PC-9 (cell line): ENCODE measurements around the gene CELSR2.

Experiments used
- EZH2 ChIP-seq: fragments of 200-600 bp; sonication (generic); IDR thresholded peaks from 2 replicates; pipeline ENCODE4 v1.8.0; 2017; ENCODE audit warnings: antibody characterized with exemption, low read depth
- TF ChIP-seq, protein P1 (sequence below): fragments of 200-600 bp; sonication (generic); conservative IDR thresholded peaks from 2 replicates; pipeline ENCODE4 v1.6.1; 2017; ENCODE audit warnings: mixed run types, antibody characterized with exemption, mild to moderate bottlenecking, moderate library complexity

DNA sequence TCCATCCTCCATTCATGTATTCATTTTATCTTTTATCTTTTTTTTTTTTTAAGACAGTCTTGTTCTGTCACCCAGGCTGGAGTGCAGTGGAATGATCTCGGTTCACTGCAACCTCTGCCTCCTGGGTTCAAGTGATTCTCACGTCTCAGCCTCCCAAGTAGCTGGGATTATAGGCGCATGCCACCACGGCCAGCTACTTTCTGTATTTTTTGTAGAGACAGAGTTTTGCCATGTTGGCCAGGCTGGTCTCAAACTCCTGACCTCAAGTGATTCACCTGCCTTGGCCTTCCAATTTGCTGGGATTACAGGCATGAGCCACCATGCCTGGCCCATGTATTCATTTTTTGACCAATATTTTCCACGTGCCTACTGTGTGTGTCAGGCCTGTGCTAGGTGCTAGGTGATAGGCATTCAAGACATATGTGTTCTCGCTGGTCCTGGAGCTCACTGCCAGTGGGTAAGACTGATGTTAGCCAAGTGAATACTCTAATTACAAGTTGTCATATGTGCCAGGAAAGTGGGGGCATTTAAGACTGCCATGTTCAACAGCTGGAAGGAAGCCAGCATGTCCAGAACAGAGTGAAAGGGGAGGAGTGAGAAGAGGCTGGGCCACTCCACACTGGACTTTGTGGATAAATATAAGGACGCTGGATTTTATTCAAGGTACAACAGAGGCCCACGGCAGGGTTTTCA is 5.3 kb upstream of the CELSR2 start:
- TF ChIP-seq, protein P1, sequence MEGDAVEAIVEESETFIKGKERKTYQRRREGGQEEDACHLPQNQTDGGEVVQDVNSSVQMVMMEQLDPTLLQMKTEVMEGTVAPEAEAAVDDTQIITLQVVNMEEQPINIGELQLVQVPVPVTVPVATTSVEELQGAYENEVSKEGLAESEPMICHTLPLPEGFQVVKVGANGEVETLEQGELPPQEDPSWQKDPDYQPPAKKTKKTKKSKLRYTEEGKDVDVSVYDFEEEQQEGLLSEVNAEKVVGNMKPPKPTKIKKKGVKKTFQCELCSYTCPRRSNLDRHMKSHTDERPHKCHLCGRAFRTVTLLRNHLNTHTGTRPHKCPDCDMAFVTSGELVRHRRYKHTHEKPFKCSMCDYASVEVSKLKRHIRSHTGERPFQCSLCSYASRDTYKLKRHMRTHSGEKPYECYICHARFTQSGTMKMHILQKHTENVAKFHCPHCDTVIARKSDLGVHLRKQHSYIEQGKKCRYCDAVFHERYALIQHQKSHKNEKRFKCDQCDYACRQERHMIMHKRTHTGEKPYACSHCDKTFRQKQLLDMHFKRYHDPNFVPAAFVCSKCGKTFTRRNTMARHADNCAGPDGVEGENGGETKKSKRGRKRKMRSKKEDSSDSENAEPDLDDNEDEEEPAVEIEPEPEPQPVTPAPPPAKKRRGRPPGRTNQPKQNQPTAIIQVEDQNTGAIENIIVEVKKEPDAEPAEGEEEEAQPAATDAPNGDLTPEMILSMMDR = no peak
- no peak for TF ChIP-seq EZH2
